ENCODE results near the gene C6. TPM values are rescaled to one million over a fixed set of nuclear protein-coding genes. Genes with fewer than 3 reads are reported as not detected.

The C6 gene
- total and polyA plus RNA-seq, 2 of the 8 experiments (the other 6 are each of a cell fraction or from before 2014, with no cell fraction given) = not detected

DNA sequence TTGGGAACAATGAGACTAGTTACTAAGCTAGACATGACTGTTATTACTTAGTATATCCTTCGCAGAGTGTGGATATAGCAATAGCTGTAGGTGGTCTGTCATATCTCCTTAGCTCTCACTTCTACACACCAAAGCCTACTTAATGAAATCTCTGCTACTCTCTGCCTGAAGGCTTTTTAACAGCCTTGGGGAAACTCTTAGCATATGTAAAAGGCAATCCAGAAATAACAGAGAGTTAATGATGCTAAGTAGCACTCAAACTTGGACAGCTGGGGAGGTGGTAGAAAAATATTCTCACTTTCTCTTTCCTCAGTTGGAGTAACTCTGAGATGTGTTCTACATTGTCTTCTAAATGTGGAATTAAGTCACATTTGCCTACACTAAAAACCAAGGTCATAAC is 30.2 kb upstream of the C6 start:
- H3K9ac ChIP-seq (replicated peaks in 1 of 4; ENCODE audit: extremely low read depth in 1 of 4, low read depth in 3 of 4, low read length in 3 of 4) = no peak overlapping the region
- H2BK12ac ChIP-seq (ENCODE audit: low read depth, low read length) = no peak overlapping the region
- no peak overlapping the region for H2BK120ac ChIP-seq (replicated peaks; ENCODE audit: low read depth, low read length)
- WGBS, 2 experiments (ENCODE audit: extremely low coverage in 1 of 2, insufficient coverage in 1 of 2, insufficient read length in 1 of 2, insufficient replicate concordance in 2 of 2, low coverage in 1 of 2, low lambda C conversion rate in 2 of 2, missing lambda C conversion rate in 1 of 2) = 90% methylated on average over 1 of the region's 1 CpG; no CpG with 5 or more reads in 1 of the 2 experiments
- no peak overlapping the region for H4K5ac ChIP-seq (ENCODE audit: insufficient read length, low read depth, low read length)
- no peak overlapping the region for H3K23ac ChIP-seq (ENCODE audit: insufficient read length)
- H2AFZ ChIP-seq (ENCODE audit: low read length) = no peak overlapping the region
- FAIRE-seq (no peak), DNase-seq (ENCODE audit: low read depth in 1 of 2, low spot score in 2 of 2) (no peak)
- ChIA-PET POLR2A (ENCODE audit: partially characterized antibody) (no interaction called here), CTCF (ENCODE audit: partially characterized antibody) (interaction anchor here (1.1 kb wide), 1 partner anchor 339 kb away, joined by 3 read pairs; no protein-coding TSS in a partner anchor)
- H3K4me1 ChIP-seq (replicated peaks in 1 of 4; ENCODE audit: control insufficient read depth in 3 of 4, insufficient read depth in 4 of 4, low read length in 3 of 4) = no peaks in the 10 kb centered on the region
- H2BK5ac ChIP-seq (ENCODE audit: low read depth, low read length) = no peak overlapping the region
- no peak for TF ChIP-seq HDAC6 (IDR thresholded peaks at IDR 0.05; ENCODE audit: low read depth, low read length)
- TF ChIP-seq SP4 (IDR thresholded peaks at IDR 0.05; ENCODE audit: low read length) = no peak
- no peak for TF ChIP-seq SP1 (IDR thresholded peaks at IDR 0.05; ENCODE audit: low read depth, low read length)
- no peak for TF ChIP-seq RFX5 (IDR thresholded peaks at IDR 0.05; ENCODE audit: borderline replicate concordance, low read depth, low read length)
- no peak for TF ChIP-seq CEBPB (IDR thresholded peaks at IDR 0.05; ENCODE audit: low read depth, low read length)
- no peak for TF ChIP-seq SIRT6 (IDR thresholded peaks at IDR 0.05; ENCODE audit: low read length)
- no peak for TF ChIP-seq ASH2L (IDR thresholded peaks at IDR 0.05; ENCODE audit: low read length)
- no peak for TF ChIP-seq CHD1 (IDR thresholded peaks at IDR 0.05; ENCODE audit: low read depth, low read length)
- TF ChIP-seq GTF2F1 (IDR thresholded peaks at IDR 0.05; ENCODE audit: borderline replicate concordance, low read depth, low read length) = no peak
- no peak for TF ChIP-seq SRF (IDR thresholded peaks at IDR 0.05; ENCODE audit: low read depth, low read length)
- no peak for TF ChIP-seq CBX8 (IDR thresholded peaks at IDR 0.05; ENCODE audit: borderline replicate concordance, low read depth, low read length)
- no peak overlapping the region for H3K18ac ChIP-seq (ENCODE audit: extremely low read depth, low read length)
- no peak overlapping the region for H3K4me2 ChIP-seq (ENCODE audit: insufficient read depth in 1 of 2, low read depth in 2 of 2, low read length in 2 of 2)
- H3K79me1 ChIP-seq (ENCODE audit: low read depth, low read length) = no peaks in the 10 kb centered on the region
- H3K4ac ChIP-seq (replicated peaks; ENCODE audit: insufficient read length, low read depth, low read length) = no peak overlapping the region
- no peak overlapping the region for H3K14ac ChIP-seq (ENCODE audit: insufficient read length)
- no peaks in the 10 kb centered on the region for H4K20me1 ChIP-seq (replicated peaks in 1 of 2; ENCODE audit: control insufficient read depth in 1 of 2, insufficient read depth in 2 of 2, low read length in 2 of 2)
- H3K36me3 ChIP-seq (ENCODE audit: control insufficient read depth in 2 of 4, insufficient read depth in 4 of 4, low read length in 3 of 4) = no peaks in the 10 kb centered on the region
- no peak overlapping the region for H2AK5ac ChIP-seq (ENCODE audit: low read depth, low read length)
- no peaks in the 10 kb centered on the region for H3K9me3 ChIP-seq (ENCODE audit: insufficient read depth in 2 of 2, low read depth in 1 of 2, low read length in 1 of 2)
- no peak overlapping the region for H3K27ac ChIP-seq (ENCODE audit: low read depth, low read length)
- no peak overlapping the region for H3K4me3 ChIP-seq (ENCODE audit: extremely low read depth in 1 of 4, insufficient read depth in 2 of 4, low read depth in 3 of 4, low read length in 4 of 4)
- H2BK15ac ChIP-seq (ENCODE audit: low read length) = no peak overlapping the region
- H4K91ac ChIP-seq (replicated peaks; ENCODE audit: insufficient read length, low read length) = no peak overlapping the region
- H3K27me3 ChIP-seq (replicated peaks in 1 of 4; ENCODE audit: control insufficient read depth in 3 of 4, extremely low read depth in 1 of 4, insufficient read depth in 3 of 4, low read length in 3 of 4) = no peaks in the 10 kb centered on the region
- H3K56ac ChIP-seq (replicated peaks; ENCODE audit: insufficient read length, low read depth, low read length) = no peak overlapping the region
- no peaks in the 10 kb centered on the region for H3K23me2 ChIP-seq (ENCODE audit: low read depth, low read length)
- H4K8ac ChIP-seq (ENCODE audit: extremely low read depth, insufficient read depth, low read length) = no peak overlapping the region
- no peak overlapping the region for H2BK20ac ChIP-seq (ENCODE audit: low read length)
- no peaks in the 10 kb centered on the region for H3K79me2 ChIP-seq (ENCODE audit: control insufficient read depth in 1 of 2, insufficient read depth in 2 of 2, low read length in 2 of 2)

Data from H1 (cell line).